Right atrium auricular region (tissue), 2 donors: ENCODE results near the gene IQCM. TPM values are rescaled to one million over a fixed set of nuclear protein-coding genes. Genes with fewer than 3 reads are reported as not detected.

Experiments
- DNase-seq: peaks from one replicate; pipeline ENCODE4 v3.0.0-alpha.2; 2019; ENCODE audit warnings: low spot score
- H3K27ac ChIP-seq, 2 donors: fragments of 200-600 bp; sonication (generic); 1 replicate in 1 of 2; 2 replicates in 1 of 2; pipeline ENCODE4 v1.5.1; 2016 to 2019
- H3K27me3 ChIP-seq, 2 donors: fragments of 200-600 bp; sonication (generic); one replicate each; pipeline versions ENCODE4 v1.5.1 to v1.6.0; 2017 to 2019
- H3K36me3 ChIP-seq: fragments of 200-600 bp; sonication (generic); one replicate; pipeline ENCODE4 v1.5.1; 2016
- H3K4me1 ChIP-seq, 2 donors: fragments of 200-600 bp; sonication (generic); one replicate each; pipeline versions ENCODE4 v1.5.1 to v1.6.0; 2017 to 2019
- H3K4me3 ChIP-seq, 2 donors: fragments of 200-600 bp; sonication (generic); 1 replicate in 1 of 2; 2 replicates in 1 of 2; pipeline ENCODE4 v1.5.1; 2017 to 2019; ENCODE audit warnings: mild to moderate bottlenecking in 1 of 2, moderate library complexity in 1 of 2
- H3K9me3 ChIP-seq, 2 donors: fragments of 200-600 bp; sonication (generic); one replicate each; pipeline ENCODE4 v1.5.1; 2019
- total RNA-seq, 2 donors: library from RNA; depleted of rRNA; stranded (reverse); fragments of >200 nt; gene quantifications; one replicate each; pipeline ENCODE4 v1.1.0, GENCODE V29; 2016
- TF ChIP-seq, protein P1 (sequence below), 2 donors: fragments of 200-600 bp; sonication (generic); IDR thresholded peaks; one replicate each; pipeline ENCODE4 v1.5.1; 2019; ENCODE audit warnings: antibody characterized with exemption in 2 of 2

IQCM gene
- total RNA-seq, 2 donors from 2014 or later, result not detected

DNA sequence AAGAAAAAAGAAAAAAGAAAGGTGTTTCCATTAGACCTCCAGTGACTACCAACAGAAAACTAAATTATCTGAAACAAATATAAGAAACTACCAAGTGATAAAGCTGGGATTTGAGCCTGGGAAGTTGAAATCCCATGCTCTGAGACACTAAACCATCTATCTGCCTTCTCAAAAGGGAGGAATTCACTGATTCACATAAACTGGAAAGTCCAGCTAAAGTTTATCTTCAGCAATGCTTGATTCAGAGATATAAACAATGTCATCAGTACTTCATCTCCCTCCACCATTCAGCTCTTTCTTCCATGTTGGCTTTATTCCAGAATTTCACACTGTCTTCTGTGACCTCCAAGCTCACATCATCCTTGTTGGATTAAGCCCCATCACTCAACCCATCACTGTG, 96.3 kb downstream of the IQCM start:
- TF ChIP-seq, protein P1, sequence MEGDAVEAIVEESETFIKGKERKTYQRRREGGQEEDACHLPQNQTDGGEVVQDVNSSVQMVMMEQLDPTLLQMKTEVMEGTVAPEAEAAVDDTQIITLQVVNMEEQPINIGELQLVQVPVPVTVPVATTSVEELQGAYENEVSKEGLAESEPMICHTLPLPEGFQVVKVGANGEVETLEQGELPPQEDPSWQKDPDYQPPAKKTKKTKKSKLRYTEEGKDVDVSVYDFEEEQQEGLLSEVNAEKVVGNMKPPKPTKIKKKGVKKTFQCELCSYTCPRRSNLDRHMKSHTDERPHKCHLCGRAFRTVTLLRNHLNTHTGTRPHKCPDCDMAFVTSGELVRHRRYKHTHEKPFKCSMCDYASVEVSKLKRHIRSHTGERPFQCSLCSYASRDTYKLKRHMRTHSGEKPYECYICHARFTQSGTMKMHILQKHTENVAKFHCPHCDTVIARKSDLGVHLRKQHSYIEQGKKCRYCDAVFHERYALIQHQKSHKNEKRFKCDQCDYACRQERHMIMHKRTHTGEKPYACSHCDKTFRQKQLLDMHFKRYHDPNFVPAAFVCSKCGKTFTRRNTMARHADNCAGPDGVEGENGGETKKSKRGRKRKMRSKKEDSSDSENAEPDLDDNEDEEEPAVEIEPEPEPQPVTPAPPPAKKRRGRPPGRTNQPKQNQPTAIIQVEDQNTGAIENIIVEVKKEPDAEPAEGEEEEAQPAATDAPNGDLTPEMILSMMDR (IDR thresholded peaks at IDR 0.05), result no peak
- Histone ChIP-seq H3K27me3 (no peaks in the 10 kb centered on the region), H3K36me3 (no peaks in the 10 kb centered on the region), H3K9me3 (peaks cover 0 to 11% of the 10 kb centered on the region in 2 donors), H3K4me1 (no peaks in the 10 kb centered on the region), H3K27ac (no peak overlapping the region), H3K4me3 (no peak overlapping the region)
- no peak for DNase-seq

DNA sequence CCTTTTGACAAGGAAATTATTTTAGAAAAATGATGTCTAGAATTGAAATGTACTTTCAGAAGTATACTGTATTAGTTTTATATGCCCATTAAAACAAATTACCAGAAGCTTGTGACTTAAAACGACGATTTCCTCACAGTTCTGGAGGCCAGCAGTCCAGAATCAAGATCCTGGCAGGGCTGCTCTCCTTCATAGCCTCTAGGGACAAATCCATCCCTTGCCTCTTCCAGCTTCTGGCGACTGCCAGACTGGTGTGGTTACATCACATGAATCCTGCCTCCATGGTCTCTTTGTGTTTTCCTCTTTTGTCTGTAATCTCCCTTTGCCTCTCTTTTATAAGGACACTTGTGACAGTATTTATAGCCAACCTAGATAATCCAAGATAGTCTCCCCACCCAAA, 97.1 kb downstream of the IQCM start:
- Histone ChIP-seq H3K4me3 (no peak overlapping the region), H3K27me3 (no peaks in the 10 kb centered on the region), H3K27ac (no peak overlapping the region), H3K4me1 (no peaks in the 10 kb centered on the region), H3K9me3 (peaks cover 0 to 11% of the 10 kb centered on the region in 2 donors), H3K36me3 (no peaks in the 10 kb centered on the region)
- no peak for DNase-seq
- TF ChIP-seq, protein P1 (IDR thresholded peaks at IDR 0.05), result no peak

DNA sequence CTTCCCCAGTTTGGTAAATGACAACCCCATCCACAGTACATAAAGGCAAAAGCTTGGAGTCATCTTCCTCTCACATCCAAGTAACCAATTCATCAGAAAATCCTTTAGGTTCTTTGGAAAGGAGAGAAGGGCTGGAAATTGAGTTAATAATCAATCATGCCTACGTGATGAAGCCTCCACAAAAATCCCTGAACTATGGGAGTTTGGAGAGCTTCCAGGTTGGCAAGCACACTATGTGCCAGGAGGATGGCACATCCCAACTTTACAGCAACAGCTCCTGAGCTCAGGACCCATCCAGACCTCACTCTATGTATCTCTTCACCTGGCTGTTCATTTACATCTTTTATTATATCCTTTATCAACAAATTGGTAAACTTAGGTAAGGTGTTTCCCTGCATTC, 98.9 kb downstream of the IQCM start:
- TF ChIP-seq, protein P1 (IDR thresholded peaks at IDR 0.05), result no peak
- H3K36me3 ChIP-seq, result no peaks in the 10 kb centered on the region
- H3K9me3 ChIP-seq, result peaks cover 0 to 11% of the 10 kb centered on the region in 2 donors
- H3K27ac ChIP-seq, result no peak overlapping the region
- DNase-seq, result no peak
- no peaks in the 10 kb centered on the region for H3K4me1 ChIP-seq
- H3K4me3 ChIP-seq, result no peak overlapping the region
- H3K27me3 ChIP-seq, result no peaks in the 10 kb centered on the region

DNA sequence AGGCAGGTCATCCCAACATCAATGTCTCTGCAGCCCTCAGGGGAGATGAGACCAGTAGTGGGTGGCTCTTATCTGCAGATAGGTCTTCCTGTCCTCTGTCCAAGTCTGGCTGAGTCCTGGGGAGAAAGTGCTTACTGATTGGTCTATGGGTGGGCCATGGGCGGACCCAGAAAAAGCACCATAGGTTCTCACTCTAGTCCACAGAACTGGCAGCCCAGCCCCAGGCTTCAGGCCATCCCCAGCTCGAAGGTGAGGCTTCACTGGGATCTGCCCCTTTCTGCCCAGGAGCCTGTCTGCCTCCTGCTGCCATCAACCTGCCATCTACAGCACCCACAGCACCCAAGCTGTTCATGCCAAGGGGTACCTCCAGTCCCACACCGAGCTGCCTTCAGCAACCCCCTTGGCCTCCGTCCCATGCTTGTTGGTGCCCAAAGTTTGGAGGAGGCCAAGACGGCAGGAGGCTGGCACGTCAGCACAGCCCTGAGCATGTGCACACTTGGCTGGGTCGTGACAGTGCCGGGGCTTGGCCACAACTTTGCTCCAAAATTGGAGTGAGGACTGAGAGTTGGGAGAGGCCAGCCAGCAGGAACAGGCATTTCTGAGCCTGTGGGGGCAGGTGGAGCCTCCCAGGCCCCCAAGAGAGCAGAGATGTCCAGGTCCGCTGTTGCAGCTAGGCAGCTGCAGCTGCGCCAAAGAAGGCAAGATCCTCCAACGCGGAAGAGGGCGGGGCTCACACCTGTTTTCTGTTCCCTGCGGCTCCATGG, 99.6 kb downstream of the IQCM start:
- Histone ChIP-seq H3K27ac (no peak overlapping the region), H3K9me3 (peaks cover 0 to 11% of the 10 kb centered on the region in 2 donors), H3K4me1 (no peaks in the 10 kb centered on the region), H3K4me3 (no peak overlapping the region), H3K27me3 (no peaks in the 10 kb centered on the region), H3K36me3 (no peaks in the 10 kb centered on the region)
- TF ChIP-seq, protein P1 (IDR thresholded peaks at IDR 0.05), result no peak
- DNase-seq, result no peak

DNA sequence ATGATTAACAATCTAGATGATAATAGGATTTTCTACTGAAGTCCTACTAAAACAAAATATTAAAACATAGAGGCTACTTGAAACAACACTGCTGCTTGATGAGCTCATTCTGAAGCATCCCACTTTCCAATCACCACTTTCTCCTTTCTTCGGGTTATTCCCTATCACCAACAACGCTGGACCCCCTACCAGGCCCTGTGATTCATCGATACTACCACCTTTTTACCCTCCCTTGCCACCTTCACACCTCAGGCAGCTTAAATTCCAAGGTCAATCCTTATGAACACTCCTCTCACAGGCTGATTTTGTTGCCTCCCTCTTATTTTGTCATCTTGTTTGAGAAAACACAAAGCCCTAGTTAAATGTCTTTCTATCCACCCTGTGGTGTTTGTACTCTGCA, 102.6 kb downstream of the IQCM start:
- Histone ChIP-seq H3K9me3 (peaks cover 0 to 11% of the 10 kb centered on the region in 2 donors), H3K27me3 (no peaks in the 10 kb centered on the region), H3K27ac (no peak overlapping the region), H3K4me1 (no peaks in the 10 kb centered on the region), H3K36me3 (no peaks in the 10 kb centered on the region), H3K4me3 (no peak overlapping the region)
- DNase-seq, result no peak
- TF ChIP-seq, protein P1 (IDR thresholded peaks at IDR 0.05), result no peak
